PC-9 (cell line): Measurements from ENCODE around the gene GALNT7. TPM values are rescaled to one million over a fixed set of nuclear protein-coding genes. Genes with fewer than 3 reads are reported as not detected.

ENCODE experiments used
- BruUV-seq: library from RNA; stranded (reverse); fragments of 400-500 nt; replicated peaks from 2 replicates; lab custom pipeline; 2021; lab: Mats Ljungman, UMichigan
- CTCF ChIA-PET: fragments of 300-600 bp; sonication (Branson Sonifier 250); formaldehyde crosslinking; loops from one replicate; lab custom pipeline; 2022; ENCODE audit warnings: antibody characterized with exemption; lab: Charles Lee
- POLR2A ChIA-PET: fragments of 300-600 bp; sonication (Branson Sonifier 250); formaldehyde crosslinking; loops from one replicate; lab custom pipeline; 2022; ENCODE audit warnings: antibody characterized with exemption; ENCODE audit not compliant: unreplicated experiment; lab: Charles Lee
- DNase-seq, 2 experiments: peaks; one replicate each; pipeline versions ENCODE4 v3.0.0 to v3.0.0-alpha.2; 2015 to 2022; ENCODE audit warnings: mixed read lengths in 1 of 2
- H2AFZ ChIP-seq: fragments of 200-600 bp; sonication (generic); 2 replicates; pipeline ENCODE4 v1.8.1; 2017; ENCODE audit warnings: antibody characterized with exemption
- H3F3A ChIP-seq: fragments of 200-600 bp; sonication (generic); 2 replicates; pipeline ENCODE4 v1.8.1; 2017; ENCODE audit warnings: antibody characterized with exemption, mild to moderate bottlenecking, low read depth; ENCODE audit not compliant: insufficient read depth
- H3K27ac ChIP-seq: fragments of 200-600 bp; sonication (generic); 2 replicates; pipeline ENCODE4 v1.6.1; 2016; ENCODE audit warnings: mixed run types
- H3K27me3 ChIP-seq: fragments of 200-600 bp; sonication (generic); 2 replicates; pipeline ENCODE4 v1.6.1; 2016; ENCODE audit warnings: low read depth, mixed run types; ENCODE audit not compliant: insufficient read depth
- H3K36me3 ChIP-seq: fragments of 200-600 bp; sonication (generic); 2 replicates; pipeline ENCODE4 v1.6.1; 2016; ENCODE audit warnings: low read depth, mixed run types
- H3K4me1 ChIP-seq: fragments of 200-600 bp; sonication (generic); replicated peaks from 2 replicates; pipeline ENCODE4 v1.6.1; 2016; ENCODE audit warnings: mixed run types; ENCODE audit not compliant: insufficient read depth
- H3K4me2 ChIP-seq: fragments of 200-600 bp; sonication (generic); 2 replicates; pipeline ENCODE4 v1.6.1; 2017; ENCODE audit warnings: mixed run types
- H3K4me3 ChIP-seq: fragments of 200-600 bp; sonication (generic); 2 replicates; pipeline ENCODE4 v1.6.1; 2016; ENCODE audit warnings: mixed run types
- H3K79me2 ChIP-seq: fragments of 200-600 bp; sonication (generic); 2 replicates; pipeline ENCODE4 v1.6.1; 2017; ENCODE audit warnings: low read depth, mixed run types
- H3K9me2 ChIP-seq: fragments of 200-600 bp; sonication (generic); 2 replicates; pipeline ENCODE4 v1.8.1; 2017; ENCODE audit warnings: mild to moderate bottlenecking; ENCODE audit not compliant: insufficient read depth
- H3K9me3 ChIP-seq: fragments of 200-600 bp; sonication (generic); 2 replicates; pipeline ENCODE4 v1.8.1; 2016; ENCODE audit warnings: low read depth; ENCODE audit not compliant: insufficient read depth
- H4K20me1 ChIP-seq: fragments of 200-600 bp; sonication (generic); 2 replicates; pipeline ENCODE4 v1.8.1; 2017; ENCODE audit not compliant: insufficient read depth
- CTCF ChIP-seq: fragments of 200-600 bp; sonication (generic); conservative IDR thresholded peaks from 2 replicates; pipeline ENCODE4 v1.6.1; 2017; ENCODE audit warnings: mixed run types, antibody characterized with exemption, mild to moderate bottlenecking, moderate library complexity
- EZH2 ChIP-seq: fragments of 200-600 bp; sonication (generic); IDR thresholded peaks from 2 replicates; pipeline ENCODE4 v1.8.0; 2017; ENCODE audit warnings: antibody characterized with exemption, low read depth
- intact Hi-C: fragments of 100-400 bp; cut with micrococcal nuclease; formaldehyde crosslinking; loops from one replicate; pipeline ENCODE4 v1.10.0; 2022; ENCODE audit not compliant: unreplicated experiment
- total RNA-seq: library from RNA; stranded (reverse); gene quantifications from 2 replicates; pipeline ENCODE4 v1.2.3, GENCODE V29; 2021

Gene GALNT7
- total RNA-seq, 1 experiment from 2014 or later: 57.2 TPM

GRCh38 chr4:173269280-173269679, 100.7 kb downstream of the GALNT7 start:
- no peaks in the 10 kb centered on the region for H3K4me1 ChIP-seq
- H3K9me2 ChIP-seq: no peaks in the 10 kb centered on the region
- no peaks in the 10 kb centered on the region for H3K79me2 ChIP-seq
- CTCF ChIA-PET: no interaction called here
- no peaks in the 10 kb centered on the region for H4K20me1 ChIP-seq
- no peaks in the 10 kb centered on the region for H3F3A ChIP-seq
- H3K36me3 ChIP-seq: no peaks in the 10 kb centered on the region
- H3K4me2 ChIP-seq: no peak overlapping the region
- POLR2A ChIA-PET: interaction anchor here (0.7 kb wide), 1 partner anchor 93 kb away, joined by 8 read pairs; no protein-coding TSS in a partner anchor
- no peak overlapping the region for H3K27ac ChIP-seq
- peaks cover 5% of the 10 kb centered on the region; the same call in 1 of the 2 replicates for H3K9me3 ChIP-seq
- no TSS peak for BruUV-seq
- DNase-seq: no peak
- H3K27me3 ChIP-seq: no peaks in the 10 kb centered on the region
- H3K4me3 ChIP-seq: no peak overlapping the region
- H2AFZ ChIP-seq: no peak overlapping the region
- intact Hi-C loops: no loop called here
- TF ChIP-seq EZH2 (no peak), CTCF (no peak)

- Histone ChIP-seq H3K27ac (no peak overlapping the region), H3K4me1 (no peaks in the 10 kb centered on the region), H3K9me3 (peaks cover 5% of the 10 kb centered on the region; the same call in 1 of the 2 replicates), H3K4me2 (no peak overlapping the region), H3K36me3 (no peaks in the 10 kb centered on the region), H3K9me2 (no peaks in the 10 kb centered on the region), H3K27me3 (no peaks in the 10 kb centered on the region), H4K20me1 (no peaks in the 10 kb centered on the region), H3K79me2 (no peaks in the 10 kb centered on the region), H2AFZ (no peak overlapping the region), H3K4me3 (no peak overlapping the region), H3F3A (no peaks in the 10 kb centered on the region)
- TF ChIP-seq EZH2: no peak
- no peak for TF ChIP-seq CTCF
- no TSS peak for BruUV-seq
- DNase-seq: no peak
- ChIA-PET POLR2A (no interaction called here), CTCF (no interaction called here)
- intact Hi-C loops: no loop called here
Observed at GRCh38 chr4:173270312-173271027, 101.9 kb downstream of the GALNT7 start.

DNA sequence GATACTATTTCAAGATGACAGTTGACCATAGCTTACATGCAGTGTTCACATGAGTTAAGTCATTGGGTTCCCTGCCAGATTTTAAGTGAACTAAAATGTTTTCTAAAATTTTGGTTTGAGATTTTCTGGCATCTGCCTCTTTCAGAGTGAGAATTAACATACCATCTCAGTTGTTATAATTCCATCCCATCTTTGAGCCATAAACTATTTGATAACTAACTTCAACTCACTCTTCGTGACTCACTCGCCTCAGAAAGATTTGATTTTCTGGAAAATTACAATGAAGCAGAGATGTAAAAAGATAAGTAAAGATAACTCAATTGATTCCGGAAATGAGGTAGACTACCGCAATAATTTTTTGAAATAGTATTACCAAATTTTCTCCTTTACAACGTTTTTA, 103.7 kb downstream of the GALNT7 start:
- no peak overlapping the region for H2AFZ ChIP-seq
- H3K27ac ChIP-seq: no peak overlapping the region
- DNase-seq: no peak
- BruUV-seq: no TSS peak
- H3F3A ChIP-seq: no peaks in the 10 kb centered on the region
- H3K36me3 ChIP-seq: no peaks in the 10 kb centered on the region
- H3K9me3 ChIP-seq: peaks cover 5% of the 10 kb centered on the region; the same call in 1 of the 2 replicates
- no peaks in the 10 kb centered on the region for H3K9me2 ChIP-seq
- no peak overlapping the region for H3K4me3 ChIP-seq
- ChIA-PET CTCF (interaction anchor here (0.6 kb wide), 1 partner anchor 29 kb away, joined by 3 read pairs; no protein-coding TSS in a partner anchor), POLR2A (no interaction called here)
- no peaks in the 10 kb centered on the region for H3K79me2 ChIP-seq
- H3K27me3 ChIP-seq: no peaks in the 10 kb centered on the region
- H3K4me1 ChIP-seq: no peaks in the 10 kb centered on the region
- no peak for TF ChIP-seq EZH2
- TF ChIP-seq CTCF: no peak
- no peak overlapping the region for H3K4me2 ChIP-seq
- intact Hi-C loops: no loop called here
- no peaks in the 10 kb centered on the region for H4K20me1 ChIP-seq
